GM12878 (cell line): ENCODE measurements around the gene MFSD11. TPM values are rescaled to one million over a fixed set of nuclear protein-coding genes. Genes with fewer than 3 reads are reported as not detected.

Experiments used
- ATAC-seq: fragments of 200-7000 bp; cut with Tn5 transposase; 3 replicates; pipeline ENCODE4 v1.9.1; 2020; ENCODE audit warnings: mild to moderate bottlenecking, moderate library complexity
- BruUV-seq: library from RNA; stranded (reverse); fragments of 400-500 nt; replicated peaks from 2 replicates; lab custom pipeline; 2021; lab: Mats Ljungman, UMichigan
- CTCF ChIA-PET: fragments of 300-600 bp; sonication (Branson Sonifier 250); formaldehyde crosslinking; extraction: SDS; loops from one replicate; lab custom pipeline; 2021; ENCODE audit warnings: inconsistent platforms; lab: Yijun Ruan, JAX
- POLR2A ChIA-PET: fragments of 350-600 bp; formaldehyde crosslinking; extraction: SDS; loops from one replicate; lab custom pipeline; 2021; ENCODE audit warnings: inconsistent platforms; lab: Charles Lee
- RAD21 ChIA-PET: fragments of 300-600 bp; sonication (Branson Sonifier 250); formaldehyde crosslinking; loops from one replicate; lab custom pipeline; 2023; ENCODE audit warnings: antibody characterized with exemption; ENCODE audit not compliant: unreplicated experiment; lab: Charles Lee
- SMC1A ChIA-PET: fragments of 300-600 bp; sonication (Branson Sonifier 250); formaldehyde crosslinking; loops from one replicate; lab custom pipeline; 2023; ENCODE audit not compliant: unreplicated experiment, uncharacterized antibody; lab: Charles Lee
- DNase-seq: peaks from one replicate; pipeline ENCODE4 v3.0.0-alpha.2; 2011; ENCODE audit warnings: low read depth, low spot score
- FAIRE-seq: peaks from 3 replicates; lab custom pipeline; 2011; peaks lifted over from hg19 to GRCh38; lab: Jason Lieb, UNC
- H2AFZ ChIP-seq: 2 replicates; pipeline ENCODE4 v1.6.0; 2011; ENCODE audit warnings: low read depth, low read length, control low read depth; ENCODE audit not compliant: control insufficient read depth
- H3K27ac ChIP-seq: 2 replicates; pipeline ENCODE4 v1.5.1; 2011; ENCODE audit warnings: control low read depth; ENCODE audit not compliant: control insufficient read depth, insufficient read depth
- H3K27me3 ChIP-seq, 2 experiments: replicated peaks in 1 of 2; 2 replicates each; pipeline versions ENCODE4 v1.6.0 to v1.6.1; 2011; ENCODE audit warnings: low read length in 1 of 2; ENCODE audit not compliant: control insufficient read depth in 2 of 2, insufficient read depth in 2 of 2
- H3K36me3 ChIP-seq, 2 experiments: 2 replicates each; pipeline ENCODE4 v1.5.1; 2011; ENCODE audit warnings: low read length in 1 of 2; ENCODE audit not compliant: control insufficient read depth in 2 of 2, insufficient read depth in 2 of 2
- H3K4me1 ChIP-seq: 2 replicates; pipeline ENCODE4 v1.6.1; 2011; ENCODE audit warnings: mild to moderate bottlenecking, low read length, moderate library complexity, mixed read lengths; ENCODE audit not compliant: control insufficient read depth, insufficient read depth
- H3K4me2 ChIP-seq: 2 replicates; pipeline ENCODE4 v1.6.0; 2011; ENCODE audit warnings: control low read depth; ENCODE audit not compliant: control insufficient read depth, insufficient read depth
- H3K4me3 ChIP-seq: fragments of 200-600 bp; sonication (generic); 2 replicates; pipeline ENCODE4 v1.5.1; 2016
- H3K79me2 ChIP-seq: 2 replicates; pipeline ENCODE4 v1.6.0; 2011; ENCODE audit warnings: low read length; ENCODE audit not compliant: control insufficient read depth, insufficient read depth
- H3K9ac ChIP-seq: 2 replicates; pipeline ENCODE4 v1.8.0; 2011; ENCODE audit warnings: low read length, control low read depth, mixed read lengths; ENCODE audit not compliant: control insufficient read depth, insufficient read depth
- H3K9me3 ChIP-seq: replicated peaks from 3 replicates; pipeline ENCODE4 v1.5.1; 2011; ENCODE audit warnings: mild to moderate bottlenecking, low read length; ENCODE audit not compliant: control insufficient read depth, insufficient read depth
- H4K20me1 ChIP-seq: 2 replicates; pipeline ENCODE4 v1.6.0; 2011; ENCODE audit not compliant: control insufficient read depth, insufficient read depth
- JUNB ChIP-seq: IDR thresholded peaks from 2 replicates; pipeline ENCODE4 v1.6.1; 2016; ENCODE audit warnings: antibody characterized with exemption, mild to moderate bottlenecking
- TCF7 ChIP-seq: IDR thresholded peaks from 2 replicates; pipeline ENCODE4 v1.6.1; 2014; ENCODE audit warnings: antibody characterized with exemption, borderline replicate concordance
- in situ Hi-C: fragments of 300-500 bp; cut with MboI; formaldehyde crosslinking; loops from 9 replicates; pipeline ENCODE4 v1.14.3; 2018; ENCODE audit warnings: mixed read lengths
- intact Hi-C: fragments of 100-400 bp; cut with micrococcal nuclease; formaldehyde crosslinking; loops from one replicate; pipeline ENCODE4 v1.14.2; 2022; ENCODE audit not compliant: unreplicated experiment
- polyA plus RNA-seq, 11 experiments: library from polyadenylated mRNA; depleted of rRNA in 4 of 11; unstranded in 6 of 11; stranded (reverse) in 5 of 11; fragments of >200 nt; fragmentation: Nextera tagmentation in 4 of 11; fragmentation: Illumina TruSeq in 1 of 11; extraction: Ambion mirVana in 4 of 11; extraction: Trizol in 1 of 11; gene quantifications; 1 replicate in 1 of 11; 2 replicates in 10 of 11; pipeline versions ENCODE4 v1.2.1 to v1.2.3, GENCODE V29; 2011 to 2016; ENCODE audit warnings: inconsistent platforms in 2 of 11, missing spikeins in 2 of 11, low read depth in 1 of 11
- total RNA-seq, 4 experiments: library from RNA; depleted of rRNA in 3 of 4; stranded (reverse); fragments of >200 nt in 3 of 4; fragmentation: Illumina TruSeq in 1 of 4; extraction: Trizol in 1 of 4; gene quantifications; 2 replicates each; pipeline versions ENCODE4 v1.2.1 to v1.2.3, GENCODE V29; 2013 to 2021
- TF ChIP-seq, protein P1 (sequence below): fragments of 450-650 bp; IDR thresholded peaks from 2 replicates; pipeline ENCODE4 v1.6.1; 2017; ENCODE audit warnings: mild to moderate bottlenecking, moderate library complexity

Gene MFSD11
- total and polyA plus RNA-seq, 10 of the 15 experiments (the other 5 are each of a cell fraction or from before 2014, with no cell fraction given), result 11.0 to 19.4 (median 15.5) TPM

- Histone ChIP-seq H3K27me3 (no peaks in the 10 kb centered on the region), H3K79me2 (peaks cover 15% of the 10 kb centered on the region), H3K4me1 (no peaks in the 10 kb centered on the region; the same call in 1 of the 2 replicates), H3K27ac (no peak overlapping the region), H2AFZ (no peak overlapping the region), H3K9ac (no peak overlapping the region), H3K36me3 (peaks cover 0 to 9% of the 10 kb centered on the region in 2 experiments; a peak in 3 of 4 replicates), H3K4me2 (no peak overlapping the region), H4K20me1 (no peaks in the 10 kb centered on the region), H3K9me3 (no peaks in the 10 kb centered on the region), H3K4me3 (no peak overlapping the region)
- TF ChIP-seq TCF7 (no peak), JUNB (0 out of 2 replicates have a peak, but pooled peaks have one; percentile 18)
- TF ChIP-seq, protein P1, sequence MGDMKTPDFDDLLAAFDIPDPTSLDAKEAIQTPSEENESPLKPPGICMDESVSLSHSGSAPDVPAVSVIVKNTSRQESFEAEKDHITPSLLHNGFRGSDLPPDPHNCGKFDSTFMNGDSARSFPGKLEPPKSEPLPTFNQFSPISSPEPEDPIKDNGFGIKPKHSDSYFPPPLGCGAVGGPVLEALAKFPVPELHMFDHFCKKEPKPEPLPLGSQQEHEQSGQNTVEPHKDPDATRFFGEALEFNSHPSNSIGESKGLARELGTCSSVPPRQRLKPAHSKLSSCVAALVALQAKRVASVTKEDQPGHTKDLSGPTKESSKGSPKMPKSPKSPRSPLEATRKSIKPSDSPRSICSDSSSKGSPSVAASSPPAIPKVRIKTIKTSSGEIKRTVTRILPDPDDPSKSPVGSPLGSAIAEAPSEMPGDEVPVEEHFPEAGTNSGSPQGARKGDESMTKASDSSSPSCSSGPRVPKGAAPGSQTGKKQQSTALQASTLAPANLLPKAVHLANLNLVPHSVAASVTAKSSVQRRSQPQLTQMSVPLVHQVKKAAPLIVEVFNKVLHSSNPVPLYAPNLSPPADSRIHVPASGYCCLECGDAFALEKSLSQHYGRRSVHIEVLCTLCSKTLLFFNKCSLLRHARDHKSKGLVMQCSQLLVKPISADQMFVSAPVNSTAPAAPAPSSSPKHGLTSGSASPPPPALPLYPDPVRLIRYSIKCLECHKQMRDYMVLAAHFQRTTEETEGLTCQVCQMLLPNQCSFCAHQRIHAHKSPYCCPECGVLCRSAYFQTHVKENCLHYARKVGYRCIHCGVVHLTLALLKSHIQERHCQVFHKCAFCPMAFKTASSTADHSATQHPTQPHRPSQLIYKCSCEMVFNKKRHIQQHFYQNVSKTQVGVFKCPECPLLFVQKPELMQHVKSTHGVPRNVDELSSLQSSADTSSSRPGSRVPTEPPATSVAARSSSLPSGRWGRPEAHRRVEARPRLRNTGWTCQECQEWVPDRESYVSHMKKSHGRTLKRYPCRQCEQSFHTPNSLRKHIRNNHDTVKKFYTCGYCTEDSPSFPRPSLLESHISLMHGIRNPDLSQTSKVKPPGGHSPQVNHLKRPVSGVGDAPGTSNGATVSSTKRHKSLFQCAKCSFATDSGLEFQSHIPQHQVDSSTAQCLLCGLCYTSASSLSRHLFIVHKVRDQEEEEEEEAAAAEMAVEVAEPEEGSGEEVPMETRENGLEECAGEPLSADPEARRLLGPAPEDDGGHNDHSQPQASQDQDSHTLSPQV, result no peak
- intact Hi-C loops, result no loop called here
- in situ Hi-C loops, result no loop called here
- RAD21 ChIA-PET, result interaction anchor here (0.7 kb wide), 1 partner anchor 16 kb away, joined by 3 read pairs; no protein-coding TSS in a partner anchor
- DNase-seq (no peak), ATAC-seq (no peak), FAIRE-seq (no peak)
- SMC1A ChIA-PET, result interaction anchor here (1.1 kb wide), 1 partner anchor 10 kb away, joined by 4 read pairs; no protein-coding TSS in a partner anchor
- no TSS peak for BruUV-seq
- POLR2A ChIA-PET, result no interaction called here
- CTCF ChIA-PET, result interaction anchor here (1.4 kb wide), 1 partner anchor 81 kb away, joined by 3 read pairs; no protein-coding TSS in a partner anchor
These were observed 5.0 kb downstream of the MFSD11 start for GRCh38 chr17:76742958-76743357.
